UCSD-AML1 (cell line): Measurements from ENCODE around the gene CLEC1A.
"Not testable (repeated sequence)": the region's sequence is repeated elsewhere in the genome, so short reads cannot be mapped to it uniquely, and the experiment has no call there.

Source experiments
- DNase-seq: peaks from one replicate; lab custom pipeline; 2025; ENCODE audit not compliant: unreplicated experiment; lab: John Stamatoyannopoulos, UW

Gene CLEC1A

GRCh38 chr12:10052193-10052913 lies 46.4 kb downstream of the CLEC1A start:
- no peak for DNase-seq

DNA sequence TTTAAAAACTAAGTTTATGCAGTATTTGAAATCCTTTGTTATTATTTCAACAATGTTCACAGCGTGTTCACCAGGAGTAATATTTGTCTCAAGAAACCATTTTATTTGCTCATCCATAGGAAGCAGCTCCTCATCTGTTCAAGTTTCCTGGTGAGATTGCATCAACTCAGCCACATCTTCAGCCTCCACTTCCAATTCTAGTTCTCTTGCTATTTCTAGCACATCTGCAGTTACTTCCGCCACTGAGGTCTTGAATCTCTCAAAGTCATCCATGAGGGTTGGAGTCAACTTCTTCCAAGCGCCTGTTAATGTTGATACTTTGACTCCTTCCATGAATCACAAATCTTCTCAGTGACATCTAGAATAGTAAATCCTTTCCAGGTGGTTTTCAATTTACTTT lies 50.3 kb downstream of the CLEC1A start:
- DNase-seq: no peak

- no peak for DNase-seq
These were observed 56.6 kb downstream of the CLEC1A start for GRCh38 chr12:10042167-10042566.

GRCh38 chr12:10033783-10034545 lies 64.8 kb downstream of the CLEC1A start:
- no peak for DNase-seq

GRCh38 chr12:10031771-10032175 lies 67.0 kb downstream of the CLEC1A start:
- DNase-seq: no peak

DNA sequence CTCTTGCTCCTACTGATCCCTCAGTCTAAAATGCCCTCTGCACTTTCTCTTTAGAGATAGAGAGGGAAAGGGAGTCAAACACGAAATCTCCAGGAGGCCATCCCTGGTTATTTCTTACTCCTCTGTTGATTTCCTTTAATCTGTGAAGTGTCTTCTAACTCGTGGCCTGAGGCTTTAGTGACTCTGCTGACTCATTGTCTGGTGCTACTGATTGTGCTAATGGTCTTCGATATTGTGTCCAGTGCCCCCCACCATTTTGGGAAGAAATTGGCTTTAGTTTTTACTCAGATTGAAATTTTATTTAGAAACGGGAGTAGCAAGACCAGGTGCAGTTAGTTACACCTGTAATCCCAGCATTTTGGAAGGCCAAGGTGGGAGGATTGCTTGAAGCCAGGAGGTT lies 67.5 kb downstream of the CLEC1A start:
- DNase-seq: no peak

- DNase-seq: no peak
These were observed 68.3 kb downstream of the CLEC1A start, which contains the start of gene CLEC9A for GRCh38 chr12:10030446-10030845. CLEC9A (plus strand) TSS chr12:10030682; CDS start chr12:10052688, 22,006 bp downstream.

GRCh38 chr12:10027721-10028120 lies 71.1 kb downstream of the CLEC1A start:
- no peak for DNase-seq

DNA sequence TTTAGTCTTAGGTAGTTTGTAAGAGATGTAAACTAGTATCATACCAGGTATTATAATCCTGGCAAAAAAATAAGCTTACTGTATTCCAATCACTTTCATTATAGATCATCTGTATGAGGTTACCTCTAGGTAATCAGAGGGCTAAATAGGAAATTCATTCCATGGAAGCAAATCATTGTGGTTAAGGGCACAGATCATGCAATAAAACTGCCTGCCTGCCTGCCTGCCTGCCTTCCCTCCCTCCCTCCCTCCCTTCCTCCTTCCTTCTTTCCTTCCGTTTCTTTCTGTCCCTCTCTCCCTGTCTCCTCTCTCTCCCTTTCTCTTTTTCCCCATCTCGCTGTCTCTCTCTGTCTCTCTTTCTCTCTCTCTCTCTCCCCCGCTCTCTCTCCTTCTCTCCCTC lies 71.5 kb downstream of the CLEC1A start:
- DNase-seq: no peak

DNA sequence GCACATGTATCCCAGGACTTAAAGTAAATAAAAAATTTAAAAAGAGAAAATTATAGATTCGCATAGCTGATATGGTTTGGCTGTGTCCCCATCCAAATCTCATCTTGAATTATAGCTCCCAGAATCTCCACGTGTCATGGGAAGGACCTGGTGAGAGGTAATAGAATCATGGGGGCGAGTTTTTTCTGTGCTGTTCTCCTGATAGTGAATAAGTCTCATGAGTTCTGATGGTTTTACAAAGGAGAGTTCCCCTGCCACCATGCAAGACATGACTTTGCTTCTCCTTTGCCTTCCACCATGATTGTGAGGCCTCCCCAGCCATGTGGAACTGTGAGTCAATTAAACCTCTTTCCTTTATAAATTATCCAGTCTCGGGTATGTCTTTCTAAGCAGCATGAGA lies 72.1 kb downstream of the CLEC1A start:
- not testable (repeated sequence) for DNase-seq

- no peak for DNase-seq
These were observed 73.5 kb downstream of the CLEC1A start for GRCh38 chr12:10025236-10025635.

- no peak for DNase-seq
These were observed 77.4 kb downstream of the CLEC1A start for GRCh38 chr12:10021342-10021741.
